Renal pelvis (tissue), 4 donors: ENCODE data around the gene NMT2. TPM values are rescaled to one million over a fixed set of nuclear protein-coding genes. Genes with fewer than 3 reads are reported as not detected.

ENCODE experiments used
- DNase-seq: peaks from one replicate; pipeline ENCODE4 v3.0.0-alpha.2; 2013
- polyA plus RNA-seq, 3 donors: library from polyadenylated mRNA; unstranded; fragments of 120-200 nt; gene quantifications; one replicate each; pipeline ENCODE4 v1.2.1, GENCODE V29; 2013; ENCODE audit not compliant: insufficient read length in 3 of 3

The NMT2 gene
- polyA plus RNA-seq, 3 donors: 25.8 to 36.7 (median 35.2) TPM

GRCh38 chr10:15099886-15100285, 68.6 kb downstream of the NMT2 start:
- DNase-seq: no peak

- DNase-seq: peak; percentile 95
Measured at GRCh38 chr10:15097011-15097812, 71.3 kb downstream of the NMT2 start, which contains the start of gene RPP38. RPP38 (plus strand) TSS chr10:15097355; CDS start chr10:15103315, 5,960 bp downstream.

GRCh38 chr10:15096661-15097010, 71.9 kb downstream of the NMT2 start:
- DNase-seq: no peak

- DNase-seq: no peak
Measured at GRCh38 chr10:15092855-15093408, 75.6 kb downstream of the NMT2 start.

GRCh38 chr10:15091418-15091817, 77.1 kb downstream of the NMT2 start:
- no peak for DNase-seq

- DNase-seq: peak; percentile 87
Measured at GRCh38 chr10:15088428-15089261, 79.8 kb downstream of the NMT2 start, which contains the start of gene ACBD7. ACBD7 (minus strand) TSS chr10:15088776; CDS start chr10:15088728, 48 bp downstream.

GRCh38 chr10:15084502-15084922, 84.0 kb downstream of the NMT2 start:
- peak; percentile 89 for DNase-seq

GRCh38 chr10:15083674-15084501, 84.6 kb downstream of the NMT2 start:
- no peak for DNase-seq

- no peak for DNase-seq
Measured at GRCh38 chr10:15075421-15075820, 93.1 kb downstream of the NMT2 start.

GRCh38 chr10:15072358-15072757, 96.1 kb downstream of the NMT2 start:
- DNase-seq: no peak

GRCh38 chr10:15069230-15069629, 99.3 kb downstream of the NMT2 start:
- no peak for DNase-seq

- DNase-seq: no peak
Measured at GRCh38 chr10:15068802-15069201, 99.7 kb downstream of the NMT2 start.

GRCh38 chr10:15067154-15067553, 101.3 kb downstream of the NMT2 start:
- DNase-seq: no peak

- DNase-seq: no peak
Measured at GRCh38 chr10:15060638-15061037, 107.9 kb downstream of the NMT2 start.

GRCh38 chr10:15059914-15060313, 108.6 kb downstream of the NMT2 start:
- DNase-seq: no peak

GRCh38 chr10:15058689-15059088, 109.8 kb downstream of the NMT2 start:
- DNase-seq: no peak

Other genes starting within 250 kb of the NMT2 start
- 10 to 100 TPM; 12.4 to 20.4 (median 17.7) TPM for gene DCLRE1C, start 214.6 kb downstream of the NMT2 start, polyA plus RNA-seq
- gene MEIG1, start 209.3 kb downstream of the NMT2 start, polyA plus RNA-seq: 1 to 10 TPM; 1.1 to 2.2 (median 1.5) TPM
- gene OLAH, start 124.8 kb downstream of the NMT2 start, polyA plus RNA-seq: 1 to 10 TPM in 1 of 3 donors, under 1 TPM in 2; 0.34 to 1.0 (median 0.68) TPM
- 1 to 10 TPM; 5.0 to 6.6 (median 6.0) TPM for gene ACBD7, start 79.9 kb downstream of the NMT2 start, polyA plus RNA-seq
- 10 to 100 TPM; 27.4 to 32.8 (median 31.4) TPM for gene RPP38, start 71.3 kb downstream of the NMT2 start, polyA plus RNA-seq
- gene FAM171A1, start 202.6 kb upstream of the NMT2 start, polyA plus RNA-seq: 10 to 100 TPM; 85.6 to 96.4 (median 94.4) TPM